Measurements from ENCODE around the gene ADAMTS9.

- TF ChIP-seq POLR2A (IDR thresholded peaks at IDR 0.05) (no peak), CTCF (IDR thresholded peaks at IDR 0.05) (peak in 3 of 6 experiments; percentile 15 to 22 (median 20))
Measured at GRCh38 chr3:64717872-64718613, 30.2 kb upstream of the ADAMTS9 start.
